Stimulated activated CD8-positive, alpha-beta memory T cell treated with anti-CD3 and anti-CD28 coated beads, Interleukin-12 subunit alpha, Interleukin-12 subunit beta, amount 100 ng/mL, for 4 hours (primary cell): ENCODE results near the gene IFRD1.
"Not testable (repeated sequence)": the region's sequence is repeated elsewhere in the genome, so short reads cannot be mapped to it uniquely, and the experiment has no call there.

ENCODE experiments used
- DNase-seq: peaks from one replicate; pipeline ENCODE4 v3.0.0-alpha.2; 2020; ENCODE audit warnings: low read depth

The IFRD1 gene

GRCh38 chr7:112442210-112442609 is 8.1 kb upstream of the IFRD1 start:
- no peak for DNase-seq

GRCh38 chr7:112444505-112444904 is 5.8 kb upstream of the IFRD1 start:
- no peak for DNase-seq

GRCh38 chr7:112446431-112446830 is 3.8 kb upstream of the IFRD1 start:
- DNase-seq, result no peak

- DNase-seq, result no peak
Observed at GRCh38 chr7:112447406-112447805, 2.9 kb upstream of the IFRD1 start.

- DNase-seq, result no peak
Observed at GRCh38 chr7:112448381-112448780, 1.9 kb upstream of the IFRD1 start.

GRCh38 chr7:112448891-112449290 is 1.4 kb upstream of the IFRD1 start:
- DNase-seq, result no peak

- peak; percentile 26 for DNase-seq
Observed at GRCh38 chr7:112449353-112449752, 907 bp upstream of the IFRD1 start.

GRCh38 chr7:112450807-112451761 is 824 bp downstream of the IFRD1 start:
- DNase-seq, result peak; percentile 74

GRCh38 chr7:112452102-112452888 is 2.0 kb downstream of the IFRD1 start:
- DNase-seq, result no peak

- DNase-seq, result no peak
Observed at GRCh38 chr7:112453505-112454171, 3.4 kb downstream of the IFRD1 start.

GRCh38 chr7:112454191-112454590 is 3.9 kb downstream of the IFRD1 start:
- DNase-seq, result not testable (repeated sequence)

- DNase-seq, result no peak
Observed at GRCh38 chr7:112459645-112460044, 9.4 kb downstream of the IFRD1 start.

- no peak for DNase-seq
Observed at GRCh38 chr7:112462236-112462635, 12.0 kb downstream of the IFRD1 start.

- DNase-seq, result no peak
Observed at GRCh38 chr7:112467867-112468266, 17.6 kb downstream of the IFRD1 start.

- DNase-seq, result no peak
Observed at GRCh38 chr7:112470194-112470593, 19.9 kb downstream of the IFRD1 start.

GRCh38 chr7:112476390-112477052 is 26.3 kb downstream of the IFRD1 start:
- DNase-seq, result no peak

- DNase-seq, result no peak
Observed at GRCh38 chr7:112481121-112481736, 31.0 kb downstream of the IFRD1 start.

- DNase-seq, result no peak
Observed at GRCh38 chr7:112481833-112482670, 31.8 kb downstream of the IFRD1 start.

- no peak for DNase-seq
Observed at GRCh38 chr7:112484671-112485167, 34.5 kb downstream of the IFRD1 start.

GRCh38 chr7:112485766-112486165 is 35.5 kb downstream of the IFRD1 start:
- no peak for DNase-seq
